Neural cell (in vitro differentiated cells): Measurements from ENCODE around the gene KCNAB2. TPM values are rescaled to one million over a fixed set of nuclear protein-coding genes. Genes with fewer than 3 reads are reported as not detected.

ENCODE experiments used
- H2AFZ ChIP-seq: fragments of 200-600, 300-800 bp; sonication (generic), shearing (Covaris generic); 2 replicates; pipeline ENCODE4 v1.6.0; 2014; ENCODE audit warnings: low read depth, mild to moderate bottlenecking, antibody characterized with exemption, low read length, moderate library complexity
- H3F3A ChIP-seq: fragments of 200-600 bp; shearing (Covaris generic); 2 replicates; pipeline ENCODE4 v1.6.1; 2016; ENCODE audit warnings: mild to moderate bottlenecking, moderate library complexity, mixed read lengths, antibody characterized with exemption, low read length; ENCODE audit not compliant: insufficient read depth, poor library complexity, severe bottlenecking
- H3K27ac ChIP-seq: fragments of 200-600, 300-800 bp; sonication (generic), shearing (Covaris generic); 2 replicates; pipeline ENCODE4 v1.5.1; 2014; ENCODE audit warnings: mild to moderate bottlenecking, low read length, moderate library complexity
- H3K27me3 ChIP-seq: fragments of 300-800, 200-600 bp; sonication (generic), shearing (Covaris generic); 2 replicates; pipeline ENCODE4 v1.6.0; 2014; ENCODE audit warnings: mild to moderate bottlenecking, low read depth, low read length, moderate library complexity; ENCODE audit not compliant: insufficient read depth
- H3K36me3 ChIP-seq: fragments of 300-800, 200-600 bp; sonication (generic), shearing (Covaris generic); 2 replicates; pipeline ENCODE4 v1.5.1; 2014; ENCODE audit warnings: mild to moderate bottlenecking, antibody characterized with exemption, low read length, moderate library complexity; ENCODE audit not compliant: insufficient read depth
- H3K4me2 ChIP-seq: fragments of 300-800, 200-600 bp; sonication (generic), shearing (Covaris generic); 2 replicates; pipeline ENCODE4 v1.6.0; 2014; ENCODE audit warnings: mild to moderate bottlenecking, low read length
- H3K4me3 ChIP-seq: fragments of 300-800, 200-600 bp; sonication (generic), shearing (Covaris generic); 2 replicates; pipeline ENCODE4 v1.5.1; 2014; ENCODE audit warnings: mild to moderate bottlenecking, low read length, moderate library complexity
- H3K79me2 ChIP-seq: fragments of 200-600 bp; shearing (Covaris generic); replicated peaks from 2 replicates; pipeline ENCODE4 v1.6.0; 2014; ENCODE audit warnings: mild to moderate bottlenecking, low read length, moderate library complexity; ENCODE audit not compliant: insufficient read depth
- H3K9ac ChIP-seq: fragments of 300-800, 200-600 bp; sonication (generic), shearing (Covaris generic); 2 replicates; pipeline ENCODE4 v1.6.1; 2016; ENCODE audit warnings: mild to moderate bottlenecking, low read length, mixed read lengths
- H3K9me2 ChIP-seq: fragments of 200-600 bp; shearing (Covaris generic); 2 replicates; pipeline ENCODE4 v1.6.1; 2016; ENCODE audit warnings: mild to moderate bottlenecking, low read length, mixed read lengths; ENCODE audit not compliant: insufficient read depth
- H3K9me3 ChIP-seq: fragments of 200-600, 300-800 bp; sonication (generic), shearing (Covaris generic); 2 replicates; pipeline ENCODE4 v1.6.1; 2016; ENCODE audit warnings: mild to moderate bottlenecking, mixed run types, low read length, moderate library complexity, mixed read lengths
- H4K20me1 ChIP-seq: fragments of 200-600 bp; shearing (Covaris generic); 2 replicates; pipeline ENCODE4 v1.6.1; 2016; ENCODE audit warnings: mild to moderate bottlenecking, mixed run types; ENCODE audit not compliant: insufficient read depth
- EP300 ChIP-seq: fragments of 450-650 bp; conservative IDR thresholded peaks from 2 replicates; pipeline ENCODE4 v1.6.1; 2014; ENCODE audit warnings: antibody characterized with exemption, mild to moderate bottlenecking, moderate library complexity; ENCODE audit not compliant: poor library complexity, severe bottlenecking
- EZH2 ChIP-seq: fragments of 200-600, 300-800 bp; shearing (Covaris generic), sonication (generic); IDR thresholded peaks from 2 replicates; pipeline ENCODE4 v1.6.1; 2014; ENCODE audit warnings: antibody characterized with exemption, low read length, borderline replicate concordance, mild to moderate bottlenecking; ENCODE audit not compliant: insufficient read depth, poor library complexity, severe bottlenecking
- MXI1 ChIP-seq: fragments of 450-650 bp; conservative IDR thresholded peaks from 2 replicates; pipeline ENCODE4 v1.6.1; 2014; ENCODE audit warnings: antibody characterized with exemption, mild to moderate bottlenecking; ENCODE audit not compliant: poor library complexity, severe bottlenecking
- POLR2AphosphoS5 ChIP-seq: IDR thresholded peaks from 2 replicates; pipeline ENCODE4 v1.6.1; 2012
- RAD21 ChIP-seq: fragments of 450-650 bp; conservative IDR thresholded peaks from 2 replicates; pipeline ENCODE4 v1.6.1; 2014; ENCODE audit warnings: antibody characterized with exemption, mild to moderate bottlenecking, moderate library complexity
- REST ChIP-seq: IDR thresholded peaks from 2 replicates; pipeline ENCODE4 v1.6.1; 2012; ENCODE audit warnings: borderline replicate concordance
- SMC3 ChIP-seq: fragments of 450-650 bp; conservative IDR thresholded peaks from 2 replicates; pipeline ENCODE4 v1.6.1; 2014; ENCODE audit warnings: antibody characterized with exemption, mild to moderate bottlenecking, moderate library complexity; ENCODE audit not compliant: poor library complexity
- TAF1 ChIP-seq: IDR thresholded peaks from 2 replicates; pipeline ENCODE4 v1.6.1; 2012; ENCODE audit warnings: low read depth
- polyA plus RNA-seq: library from polyadenylated mRNA; depleted of rRNA; stranded (reverse); fragments of >200 nt; gene quantifications from 2 replicates; pipeline ENCODE4 v1.2.3, GENCODE V29; 2014
- TF ChIP-seq, protein P1 (sequence below): fragments of 450-650 bp; IDR thresholded peaks from 2 replicates; pipeline ENCODE4 v1.5.1; 2014; ENCODE audit warnings: antibody characterized with exemption, mild to moderate bottlenecking, moderate library complexity; ENCODE audit not compliant: poor library complexity, severe bottlenecking

KCNAB2 gene
- polyA plus RNA-seq, 1 donor from 2014 or later: 11.7 TPM

- Histone ChIP-seq H3K9me3 (no peaks in the 10 kb centered on the region), H3K9me2 (no peaks in the 10 kb centered on the region), H3K27me3 (no peaks in the 10 kb centered on the region), H3K4me3 (no peak overlapping the region), H3K9ac (no peak overlapping the region), H4K20me1 (no peaks in the 10 kb centered on the region), H3F3A (no peaks in the 10 kb centered on the region), H2AFZ (no peak overlapping the region), H3K36me3 (no peaks in the 10 kb centered on the region), H3K4me2 (no peak overlapping the region), H3K27ac (no peak overlapping the region), H3K79me2 (peaks cover 5% of the 10 kb centered on the region)
- no peak for TF ChIP-seq RAD21
- no peak for TF ChIP-seq TAF1
- no peak for TF ChIP-seq POLR2AphosphoS5
- no peak for TF ChIP-seq EZH2
- no peak for TF ChIP-seq EP300
- TF ChIP-seq, protein P1, sequence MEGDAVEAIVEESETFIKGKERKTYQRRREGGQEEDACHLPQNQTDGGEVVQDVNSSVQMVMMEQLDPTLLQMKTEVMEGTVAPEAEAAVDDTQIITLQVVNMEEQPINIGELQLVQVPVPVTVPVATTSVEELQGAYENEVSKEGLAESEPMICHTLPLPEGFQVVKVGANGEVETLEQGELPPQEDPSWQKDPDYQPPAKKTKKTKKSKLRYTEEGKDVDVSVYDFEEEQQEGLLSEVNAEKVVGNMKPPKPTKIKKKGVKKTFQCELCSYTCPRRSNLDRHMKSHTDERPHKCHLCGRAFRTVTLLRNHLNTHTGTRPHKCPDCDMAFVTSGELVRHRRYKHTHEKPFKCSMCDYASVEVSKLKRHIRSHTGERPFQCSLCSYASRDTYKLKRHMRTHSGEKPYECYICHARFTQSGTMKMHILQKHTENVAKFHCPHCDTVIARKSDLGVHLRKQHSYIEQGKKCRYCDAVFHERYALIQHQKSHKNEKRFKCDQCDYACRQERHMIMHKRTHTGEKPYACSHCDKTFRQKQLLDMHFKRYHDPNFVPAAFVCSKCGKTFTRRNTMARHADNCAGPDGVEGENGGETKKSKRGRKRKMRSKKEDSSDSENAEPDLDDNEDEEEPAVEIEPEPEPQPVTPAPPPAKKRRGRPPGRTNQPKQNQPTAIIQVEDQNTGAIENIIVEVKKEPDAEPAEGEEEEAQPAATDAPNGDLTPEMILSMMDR: no peak
- TF ChIP-seq MXI1: no peak
- TF ChIP-seq SMC3: no peak
- TF ChIP-seq REST: no peak
These were observed 46.8 kb upstream of the KCNAB2 start for GRCh38 chr1:5998906-5999301.

- Histone ChIP-seq H3K27ac (no peak overlapping the region), H4K20me1 (no peaks in the 10 kb centered on the region), H3F3A (no peaks in the 10 kb centered on the region), H3K79me2 (peaks cover 5% of the 10 kb centered on the region), H3K4me2 (no peak overlapping the region), H2AFZ (no peak overlapping the region), H3K9me2 (no peaks in the 10 kb centered on the region), H3K36me3 (no peaks in the 10 kb centered on the region), H3K4me3 (no peak overlapping the region), H3K27me3 (no peaks in the 10 kb centered on the region), H3K9me3 (no peaks in the 10 kb centered on the region), H3K9ac (no peak overlapping the region)
- TF ChIP-seq MXI1: no peak
- TF ChIP-seq SMC3: no peak
- TF ChIP-seq EP300: no peak
- no peak for TF ChIP-seq EZH2
- no peak for TF ChIP-seq RAD21
- no peak for TF ChIP-seq REST
- TF ChIP-seq TAF1: no peak
- TF ChIP-seq, protein P1: no peak
- TF ChIP-seq POLR2AphosphoS5: no peak
These were observed 45.8 kb upstream of the KCNAB2 start for GRCh38 chr1:5999711-6000443.
